HG02943 (cell line): ENCODE data around the gene BRCC3.

ENCODE experiments used
- ATAC-seq: cut with Tn5 transposase; IDR thresholded peaks from one replicate; pipeline ENCODE4 v1.9.1; 2021; ENCODE audit warnings: mild to moderate bottlenecking, low read depth, moderate library complexity; ENCODE audit not compliant: unreplicated experiment

Gene BRCC3

GRCh38 chrX:155070975-155071693 is at the start of gene BRCC3, which contains the start of the genes CMC4 and MTCP1:
TSS of gene BRCC3 (plus strand) at chrX:155071508. CDS start at chrX:155071528, 20 bp downstream.
TSS of gene CMC4 (minus strand) at chrX:155071136. CDS start at chrX:155064023, 7,113 bp downstream.
TSS of gene MTCP1 (minus strand) at chrX:155071136. CDS start at chrX:155066010, 5,126 bp downstream.
- ATAC-seq, result peak; percentile 80

- no peak for ATAC-seq
Measured at GRCh38 chrX:155022585-155022984, 48.7 kb upstream of the BRCC3 start, which contains the start of gene F8. TSS of gene F8 (minus strand) at chrX:155022723. CDS start at chrX:155022552, 171 bp downstream.

GRCh38 chrX:155023907-155024833 is 47.1 kb upstream of the BRCC3 start:
- ATAC-seq, result no peak

GRCh38 chrX:155026420-155026726 is 44.9 kb upstream of the BRCC3 start:
- ATAC-seq, result no peak

GRCh38 chrX:155026727-155027508 is 44.4 kb upstream of the BRCC3 start, which contains the start of gene FUNDC2:
TSS of gene FUNDC2 (plus strand) at chrX:155026844. CDS start at chrX:155026939, 95 bp downstream.
- peak; percentile 92 for ATAC-seq

GRCh38 chrX:155027509-155028066 is 43.7 kb upstream of the BRCC3 start:
- ATAC-seq, result no peak

GRCh38 chrX:155028129-155028528 is 43.2 kb upstream of the BRCC3 start:
- ATAC-seq, result no peak

GRCh38 chrX:155028877-155029291 is 42.4 kb upstream of the BRCC3 start:
- ATAC-seq, result no peak

- no peak for ATAC-seq
Measured at GRCh38 chrX:155031657-155032056, 39.7 kb upstream of the BRCC3 start.

- ATAC-seq, result no peak
Measured at GRCh38 chrX:155035688-155036087, 35.6 kb upstream of the BRCC3 start.

GRCh38 chrX:155046129-155046810 is 25.0 kb upstream of the BRCC3 start:
- ATAC-seq, result no peak

GRCh38 chrX:155046811-155047528 is 24.3 kb upstream of the BRCC3 start:
- ATAC-seq, result no peak

- no peak for ATAC-seq
Measured at GRCh38 chrX:155048977-155049619, 22.2 kb upstream of the BRCC3 start.

GRCh38 chrX:155052738-155053498 is 18.4 kb upstream of the BRCC3 start:
- ATAC-seq, result no peak

GRCh38 chrX:155053656-155054055 is 17.7 kb upstream of the BRCC3 start:
- ATAC-seq, result no peak

- no peak for ATAC-seq
Measured at GRCh38 chrX:155054255-155054654, 17.1 kb upstream of the BRCC3 start.

GRCh38 chrX:155055494-155055893 is 15.8 kb upstream of the BRCC3 start:
- no peak for ATAC-seq

GRCh38 chrX:155056471-155056870 is 14.8 kb upstream of the BRCC3 start:
- ATAC-seq, result no peak
